HG03571 (cell line): ENCODE results near the gene WNT3.

Source experiments
- ATAC-seq: cut with Tn5 transposase; IDR thresholded peaks from one replicate; pipeline ENCODE4 v1.9.1; 2021; ENCODE audit not compliant: unreplicated experiment

WNT3 gene

GRCh38 chr17:46789610-46790009, 28.9 kb downstream of the WNT3 start:
- ATAC-seq: no peak

GRCh38 chr17:46788796-46789195, 29.7 kb downstream of the WNT3 start:
- no peak for ATAC-seq

- no peak for ATAC-seq
These were observed 30.2 kb downstream of the WNT3 start for GRCh38 chr17:46788300-46788699.

- ATAC-seq: no peak
These were observed 31.0 kb downstream of the WNT3 start for GRCh38 chr17:46787478-46787877.

GRCh38 chr17:46785696-46786095, 32.8 kb downstream of the WNT3 start:
- no peak for ATAC-seq

GRCh38 chr17:46783031-46783593, 35.4 kb downstream of the WNT3 start:
- no peak for ATAC-seq

- no peak for ATAC-seq
These were observed 36.1 kb downstream of the WNT3 start for GRCh38 chr17:46782250-46782953.

GRCh38 chr17:46780003-46780373, 38.5 kb downstream of the WNT3 start:
- ATAC-seq: no peak

GRCh38 chr17:46777943-46778915, 40.3 kb downstream of the WNT3 start:
- no peak for ATAC-seq

- ATAC-seq: no peak
These were observed 42.0 kb downstream of the WNT3 start for GRCh38 chr17:46776298-46777005.

GRCh38 chr17:46774108-46774737, 44.3 kb downstream of the WNT3 start:
- ATAC-seq: no peak

- no peak for ATAC-seq
These were observed 44.8 kb downstream of the WNT3 start for GRCh38 chr17:46773676-46774075.

GRCh38 chr17:46773221-46773605, 45.3 kb downstream of the WNT3 start:
- no peak for ATAC-seq

GRCh38 chr17:46772475-46773220, 45.8 kb downstream of the WNT3 start:
- no peak for ATAC-seq

GRCh38 chr17:46771561-46772474, 46.7 kb downstream of the WNT3 start:
- no peak for ATAC-seq

GRCh38 chr17:46770818-46771560, 47.5 kb downstream of the WNT3 start:
- ATAC-seq: no peak

- ATAC-seq: no peak
These were observed 48.1 kb downstream of the WNT3 start for GRCh38 chr17:46770439-46770817.
